Measurements from ENCODE around the gene AUTS2.

Gene AUTS2

DNA sequence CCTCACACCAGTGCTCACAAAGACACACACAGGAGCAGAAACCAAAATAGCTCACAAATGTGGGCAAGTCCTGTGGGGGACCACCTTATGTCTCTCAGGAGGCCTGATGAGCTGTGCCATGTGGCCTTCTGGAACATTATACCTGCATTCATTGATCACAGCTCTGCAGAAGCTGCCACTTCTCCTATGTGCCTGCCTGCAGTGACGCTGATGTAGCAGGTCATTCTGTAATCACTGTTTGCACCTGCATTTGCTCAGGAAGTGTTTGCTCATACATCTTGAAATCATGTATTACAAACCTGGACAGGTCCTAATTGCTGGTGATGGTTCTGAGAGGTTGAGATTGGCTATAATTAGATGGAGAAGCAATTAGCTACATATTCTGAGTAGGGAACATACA lies 310.2 kb downstream of the AUTS2 start:
- no peak for TF ChIP-seq CTCF (IDR thresholded peaks at IDR 0.05; ENCODE audit: borderline replicate concordance, insufficient read depth, low read depth, low read length)

GRCh38 chr7:69910150-69910549 lies 311.9 kb downstream of the AUTS2 start:
- TF ChIP-seq CTCF (IDR thresholded peaks at IDR 0.05; ENCODE audit: borderline replicate concordance, insufficient read depth, low read depth, low read length): no peak
- H3K4me3 ChIP-seq (ENCODE audit: low read depth, low read length): no peak overlapping the region

More for the DNA sequence above, 310.2 kb downstream of the AUTS2 start:
- H3K4me3 ChIP-seq (ENCODE audit: low read depth, low read length): no peak overlapping the region

GRCh38 chr7:69911337-69911736 lies 313.1 kb downstream of the AUTS2 start:
- H3K4me3 ChIP-seq (ENCODE audit: low read depth, low read length): no peak overlapping the region
- no peak for TF ChIP-seq CTCF (IDR thresholded peaks at IDR 0.05; ENCODE audit: borderline replicate concordance, insufficient read depth, low read depth, low read length)

DNA sequence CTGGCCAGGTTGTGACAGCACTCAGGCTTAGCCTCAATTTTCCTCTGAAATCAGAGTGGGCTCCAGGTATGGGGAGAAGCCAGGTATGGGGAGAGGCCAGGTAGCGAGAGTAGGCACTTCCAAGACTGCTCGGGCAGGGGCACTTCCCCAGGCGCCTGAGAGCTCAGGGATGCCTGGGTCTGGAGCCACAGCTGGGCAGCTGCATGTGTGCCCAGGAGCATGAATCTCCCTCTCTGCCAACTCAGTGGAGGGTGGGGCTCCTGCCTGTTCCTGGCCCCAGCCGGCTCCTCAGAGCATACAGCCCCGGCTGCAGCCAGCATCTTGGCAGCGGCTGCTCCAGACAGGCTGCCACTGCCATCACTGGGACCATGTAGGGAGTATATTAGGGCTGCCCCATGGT lies 313.9 kb downstream of the AUTS2 start:
- no peak for TF ChIP-seq CTCF (IDR thresholded peaks at IDR 0.05; ENCODE audit: borderline replicate concordance, insufficient read depth, low read depth, low read length)
- no peak overlapping the region for H3K4me3 ChIP-seq (ENCODE audit: low read depth, low read length)

DNA sequence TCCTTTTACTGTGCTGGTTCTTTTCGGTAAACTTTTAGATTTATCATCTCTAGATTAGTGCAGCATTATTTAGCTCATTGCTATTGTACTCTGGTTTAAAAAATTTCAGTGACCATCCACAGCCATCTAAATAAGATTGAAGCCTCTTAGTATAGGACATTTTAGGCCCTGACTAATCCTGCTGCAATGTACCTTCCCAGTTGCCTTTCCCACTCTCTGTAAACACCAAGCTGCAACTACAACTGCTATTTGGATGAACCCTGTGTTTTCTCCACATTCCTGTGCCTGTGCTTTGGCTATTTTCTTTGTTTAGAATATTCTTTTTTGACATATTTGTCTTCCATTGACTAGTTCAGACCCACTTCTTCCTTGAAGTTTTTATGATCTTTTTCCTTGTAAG lies 314.6 kb downstream of the AUTS2 start:
- no peak overlapping the region for H3K4me3 ChIP-seq (ENCODE audit: low read depth, low read length)
- TF ChIP-seq CTCF (IDR thresholded peaks at IDR 0.05; ENCODE audit: borderline replicate concordance, insufficient read depth, low read depth, low read length): no peak

DNA sequence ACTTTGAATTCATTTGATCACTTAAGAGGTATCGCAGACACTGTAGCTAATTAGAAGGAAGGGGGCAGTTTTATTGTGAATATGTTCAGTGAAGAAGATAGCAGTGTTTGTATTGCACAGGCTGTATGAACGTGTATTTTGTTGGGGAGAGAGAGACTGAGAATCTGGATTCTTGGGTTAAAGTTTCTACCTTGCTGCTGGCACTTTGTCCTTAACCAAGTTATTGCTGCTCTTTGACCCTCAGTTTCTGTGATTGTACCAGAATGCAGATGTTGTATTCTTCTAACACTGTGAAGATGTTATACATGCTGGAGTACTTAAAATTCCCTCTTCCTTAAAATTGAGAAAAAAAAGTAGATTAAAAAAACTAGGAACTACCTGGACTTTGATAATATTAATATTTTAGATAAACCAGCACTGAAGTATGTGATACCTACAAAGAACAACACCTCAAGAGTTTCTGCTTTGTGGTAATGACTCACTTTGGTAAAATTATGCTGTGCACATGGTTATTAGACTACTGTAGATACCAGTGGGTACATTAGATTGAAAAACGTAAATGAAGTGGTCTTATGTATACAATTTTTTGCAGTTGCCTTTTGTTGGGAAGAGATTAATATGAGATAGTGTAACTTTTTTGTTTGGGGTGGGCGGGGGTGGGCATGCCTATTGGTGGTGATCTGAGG lies 321.3 kb downstream of the AUTS2 start:
- no peak overlapping the region for H3K4me3 ChIP-seq (ENCODE audit: low read depth, low read length)
- TF ChIP-seq CTCF (IDR thresholded peaks at IDR 0.05; ENCODE audit: borderline replicate concordance, insufficient read depth, low read depth, low read length): no peak

- no peak overlapping the region for H3K4me3 ChIP-seq (ENCODE audit: low read depth, low read length)
- no peak for TF ChIP-seq CTCF (IDR thresholded peaks at IDR 0.05; ENCODE audit: borderline replicate concordance, insufficient read depth, low read depth, low read length)
These were observed 322.5 kb downstream of the AUTS2 start for GRCh38 chr7:69920797-69921196.

Measured in GM12875 (cell line).